GM18502 (cell line): ENCODE results near the gene ABHD18.
A peak's percentile ranks its signal among the peaks of the same experiment; 100 is the strongest.
"Not testable (repeated sequence)": the region's sequence is repeated elsewhere in the genome, so short reads cannot be mapped to it uniquely, and the experiment has no call there.

Source experiments
- ATAC-seq: cut with Tn5 transposase; IDR thresholded peaks from one replicate; pipeline ENCODE4 v1.9.1; 2021; ENCODE audit warnings: mild to moderate bottlenecking; ENCODE audit not compliant: unreplicated experiment, poor library complexity

ABHD18 gene

DNA sequence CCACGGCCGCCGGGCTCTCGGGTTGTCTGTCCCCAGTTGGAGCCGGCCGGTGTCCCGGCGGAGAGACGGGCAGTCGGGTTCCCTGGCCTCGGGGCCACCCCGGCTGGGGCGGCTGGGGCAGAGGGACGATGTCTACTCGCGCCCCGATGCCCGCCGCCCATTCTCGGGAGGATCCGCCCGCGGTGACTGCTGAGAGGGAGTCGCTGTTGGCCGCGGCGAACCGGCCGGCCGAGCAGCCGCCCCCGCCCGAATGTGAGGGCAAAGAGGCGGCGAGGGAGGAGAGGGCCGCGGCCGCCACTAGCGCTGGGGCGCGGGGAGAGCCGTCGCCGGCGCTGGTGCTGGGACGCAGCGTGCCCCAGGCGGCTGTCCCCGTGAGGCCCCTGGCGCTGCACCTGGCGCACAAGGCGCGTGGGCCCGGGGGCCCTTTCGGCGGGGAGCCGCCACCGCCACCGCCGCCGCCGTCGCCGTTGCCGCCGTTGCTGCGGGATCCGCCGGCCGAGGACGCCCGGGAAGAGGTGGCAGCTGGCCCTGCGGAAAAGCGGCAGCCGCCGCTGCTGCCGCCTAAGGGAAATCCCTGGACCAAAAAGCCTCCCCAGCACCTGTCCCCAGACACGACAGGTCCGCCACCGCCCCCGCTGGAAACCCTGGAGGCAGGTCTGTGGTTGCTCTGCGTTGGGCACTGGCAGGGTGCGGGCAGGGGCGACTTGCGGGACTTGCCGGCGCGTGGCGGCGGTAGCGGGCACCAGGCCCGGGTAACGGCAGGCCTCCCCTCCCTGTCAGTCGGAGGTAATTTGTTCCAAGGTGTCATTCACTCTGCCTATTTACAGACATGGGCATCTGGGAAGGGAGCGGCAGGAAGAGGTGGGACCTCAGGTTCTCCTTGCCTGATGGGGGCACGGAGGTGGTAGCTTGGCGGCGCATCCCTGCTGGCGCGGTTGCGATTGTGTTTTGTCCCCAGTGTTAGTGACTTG is 96.6 kb downstream of the ABHD18 start:
- peak; percentile 40 for ATAC-seq

DNA sequence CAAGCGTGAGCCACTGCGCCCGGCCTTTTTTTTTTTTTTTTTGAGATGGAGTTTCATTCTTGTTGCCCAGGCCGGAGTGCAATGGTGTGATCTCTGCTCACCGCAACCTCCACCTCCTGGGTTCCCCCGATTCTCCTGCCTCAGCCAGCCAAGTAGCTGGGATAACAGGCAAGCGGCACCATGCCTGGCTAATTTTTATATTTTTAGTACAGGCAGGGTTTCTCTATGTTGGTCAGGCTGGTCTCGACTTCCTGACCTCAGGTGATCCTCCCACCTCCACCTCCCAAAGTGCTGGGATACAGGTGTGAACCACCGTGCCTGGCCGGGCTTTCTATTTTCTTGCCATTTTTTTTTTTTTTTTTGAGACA is 101.2 kb downstream of the ABHD18 start:
- not testable (repeated sequence) for ATAC-seq

DNA sequence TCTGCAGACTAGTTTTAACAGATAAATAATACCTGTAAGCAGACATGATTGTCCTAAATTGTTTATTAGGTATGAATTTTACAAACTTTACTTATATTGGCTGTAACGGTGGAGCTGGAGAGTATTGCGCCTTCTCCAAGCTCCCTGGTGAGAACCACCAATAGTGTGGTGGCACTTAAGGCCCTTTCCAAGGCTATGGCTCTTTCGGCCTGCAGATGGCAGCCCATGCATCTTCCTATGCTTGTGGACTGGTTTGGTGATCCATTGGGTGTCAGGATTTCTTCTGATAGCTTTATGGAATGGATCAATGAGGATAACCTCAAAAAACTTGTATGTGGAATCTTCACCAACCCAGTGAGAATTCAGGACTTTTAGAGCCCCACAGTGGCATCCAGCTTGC is 103.7 kb downstream of the ABHD18 start:
- ATAC-seq: no peak

DNA sequence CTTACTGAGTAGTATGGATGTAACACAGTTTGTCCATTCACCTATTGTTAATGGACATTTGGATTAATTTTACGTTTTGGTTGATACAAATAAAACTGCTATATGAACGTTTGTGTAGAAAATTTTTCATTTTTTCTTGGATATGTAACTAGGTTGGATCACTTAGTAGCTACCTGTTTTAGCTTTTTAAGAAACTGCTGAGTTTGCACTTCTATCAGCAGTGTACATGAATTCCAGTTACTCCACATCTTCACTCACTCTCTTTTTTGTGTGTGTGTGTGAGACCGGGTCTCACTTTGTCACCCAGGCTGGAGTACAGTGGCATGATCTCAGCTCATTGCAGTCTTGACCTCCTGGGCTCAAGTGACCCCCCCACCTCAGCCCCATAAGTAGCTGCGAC is 111.3 kb downstream of the ABHD18 start:
- no peak for ATAC-seq
